H1 (cell line): ENCODE results near the gene RUNX1.

Source experiments
- CTCF ChIP-seq, 3 experiments: IDR thresholded peaks; 1 replicate in 2 of 3; 2 replicates in 1 of 3; pipeline versions ENCODE4 v1.5.1 to v1.6.1; 2011; ENCODE audit warnings: low read length in 3 of 3, mild to moderate bottlenecking in 3 of 3, inconsistent platforms in 2 of 3, low read depth in 1 of 3, moderate library complexity in 1 of 3; ENCODE audit not compliant: insufficient read depth in 1 of 3; ENCODE audit errors: control extremely low read depth in 1 of 3
- SP1 ChIP-seq: IDR thresholded peaks from 2 replicates; pipeline ENCODE4 v1.6.1; 2011; ENCODE audit warnings: low read depth, low read length

GRCh38 chr21:34836103-34836932 lies 212.8 kb downstream of the RUNX1 start:
- TF ChIP-seq CTCF (IDR thresholded peaks at IDR 0.05; ENCODE audit: control extremely low read depth in 1 of 3, insufficient read depth in 1 of 3, low read depth in 1 of 3, low read length in 3 of 3) (no peak), SP1 (no peak)
